ENCODE measurements around the gene KCNIP1. TPM values are rescaled to one million over a fixed set of nuclear protein-coding genes. Genes with fewer than 3 reads are reported as not detected.
A peak's percentile ranks its signal among the peaks of the same experiment; 100 is the strongest.

The KCNIP1 gene
- total and polyA plus RNA-seq, 4 donors, result 0.13 to 1.8 (median 0.72) TPM

DNA sequence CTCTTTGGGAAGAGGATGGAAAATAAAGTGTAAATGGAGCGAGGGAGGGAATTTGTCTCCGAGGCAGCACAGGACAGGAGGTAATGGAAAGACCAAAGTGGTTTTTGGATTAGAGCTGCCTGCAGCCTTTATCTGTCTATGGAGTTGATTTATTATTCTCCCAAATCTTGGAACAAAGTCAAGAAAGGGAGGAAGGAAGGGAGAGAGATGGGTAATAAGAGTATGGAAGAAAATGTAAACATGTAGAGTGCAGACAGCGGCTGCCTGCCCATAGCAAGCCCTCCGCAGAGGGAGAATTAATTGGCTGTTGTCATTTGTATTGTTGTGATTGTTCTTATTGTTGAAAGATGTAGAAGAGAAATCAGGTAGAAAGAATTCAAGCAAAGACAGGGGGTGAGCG is 15.7 kb downstream of the KCNIP1 start:
- TF ChIP-seq CTCF (IDR thresholded peaks at IDR 0.05; ENCODE audit: control extremely low read depth, extremely low read depth), result no peak
- Histone ChIP-seq H3K4me3 (no peak overlapping the region), H3K9ac (ENCODE audit: insufficient read depth in 1 of 2, low read length in 2 of 2) (no peak overlapping the region), H3K27ac (ENCODE audit: low read depth in 1 of 2, low read length in 1 of 2) (no peak overlapping the region), H3K4me1 (ENCODE audit: control insufficient read depth in 5 of 5, insufficient read depth in 5 of 5, low read length in 5 of 5) (peaks cover 0 to 40% (median 4%) of the 10 kb centered on the region in 5 donors), H3K36me3 (ENCODE audit: control insufficient read depth in 4 of 4, insufficient read depth in 4 of 4, low read length in 4 of 4) (no peaks in the 10 kb centered on the region), H3K27me3 (ENCODE audit: control insufficient read depth in 3 of 3, insufficient read depth in 3 of 3, low read length in 2 of 3) (no peaks in the 10 kb centered on the region), H3K9me3 (ENCODE audit: control insufficient read depth in 4 of 4, insufficient read depth in 3 of 4, low read length in 3 of 4) (peaks cover 0 to 3% (median 0%) of the 10 kb centered on the region in 4 donors)
- WGBS, 2 donors, result 56 to 83% methylated on average over 5 of the region's 5 CpGs
- DNase-seq, result peak in 2 of 3 donors; percentile 58 to 62
- no peak for ATAC-seq (ENCODE audit: insufficient read depth, low FRiP score)

- no peaks in the 10 kb centered on the region for H3K36me3 ChIP-seq (ENCODE audit: control insufficient read depth in 4 of 4, insufficient read depth in 4 of 4, low read length in 4 of 4)
- peaks cover 0 to 3% (median 0%) of the 10 kb centered on the region in 4 donors for H3K9me3 ChIP-seq (ENCODE audit: control insufficient read depth in 4 of 4, insufficient read depth in 3 of 4, low read length in 3 of 4)
- no peak overlapping the region for H3K27ac ChIP-seq (ENCODE audit: low read depth in 1 of 2, low read length in 1 of 2)
- H3K4me3 ChIP-seq, result no peak overlapping the region
- peak; percentile 70 to 88 (median 87) for DNase-seq
- WGBS, 2 donors, result 56 to 61% methylated on average over 6 of the region's 6 CpGs
- no peak for TF ChIP-seq CTCF (IDR thresholded peaks at IDR 0.05; ENCODE audit: control extremely low read depth, extremely low read depth)
- H3K27me3 ChIP-seq (ENCODE audit: control insufficient read depth in 3 of 3, insufficient read depth in 3 of 3, low read length in 2 of 3), result no peaks in the 10 kb centered on the region
- ATAC-seq (ENCODE audit: insufficient read depth, low FRiP score), result no peak
- peaks cover 0 to 40% (median 4%) of the 10 kb centered on the region in 5 donors for H3K4me1 ChIP-seq (ENCODE audit: control insufficient read depth in 5 of 5, insufficient read depth in 5 of 5, low read length in 5 of 5)
- H3K9ac ChIP-seq (ENCODE audit: insufficient read depth in 1 of 2, low read length in 2 of 2), result no peak overlapping the region
Observed at GRCh38 chr5:170520372-170520771, 16.6 kb downstream of the KCNIP1 start.

GRCh38 chr5:170522211-170523141 is 18.7 kb downstream of the KCNIP1 start:
- peak in 2 of 3 donors; percentile 27 to 40 for DNase-seq

More at GRCh38 chr5:170522211-170523141, 18.7 kb downstream of the KCNIP1 start:
- TF ChIP-seq CTCF (IDR thresholded peaks at IDR 0.05; ENCODE audit: control extremely low read depth, extremely low read depth), result no peak
- Histone ChIP-seq H3K4me3 (no peak overlapping the region), H3K36me3 (ENCODE audit: control insufficient read depth in 4 of 4, insufficient read depth in 4 of 4, low read length in 4 of 4) (no peaks in the 10 kb centered on the region), H3K27ac (ENCODE audit: low read depth in 1 of 2, low read length in 1 of 2) (no peak overlapping the region), H3K9ac (ENCODE audit: insufficient read depth in 1 of 2, low read length in 2 of 2) (no peak overlapping the region), H3K4me1 (ENCODE audit: control insufficient read depth in 5 of 5, insufficient read depth in 5 of 5, low read length in 5 of 5) (peaks cover 0 to 40% (median 4%) of the 10 kb centered on the region in 5 donors), H3K27me3 (ENCODE audit: control insufficient read depth in 3 of 3, insufficient read depth in 3 of 3, low read length in 2 of 3) (no peaks in the 10 kb centered on the region), H3K9me3 (ENCODE audit: control insufficient read depth in 4 of 4, insufficient read depth in 3 of 4, low read length in 3 of 4) (peaks cover 0 to 5% (median 0%) of the 10 kb centered on the region in 4 donors)
- ATAC-seq (ENCODE audit: insufficient read depth, low FRiP score), result no peak
- 48 to 49% methylated on average over 10 of the region's 10 CpGs for WGBS, 2 donors

Measured in lung (tissue), 12 donors.